GM21447 (cell line): ENCODE measurements around the gene SHTN1.

Experiments
- ATAC-seq: cut with Tn5 transposase; IDR thresholded peaks from one replicate; pipeline ENCODE4 v1.9.1; 2021; ENCODE audit not compliant: unreplicated experiment

SHTN1 gene, protein sequence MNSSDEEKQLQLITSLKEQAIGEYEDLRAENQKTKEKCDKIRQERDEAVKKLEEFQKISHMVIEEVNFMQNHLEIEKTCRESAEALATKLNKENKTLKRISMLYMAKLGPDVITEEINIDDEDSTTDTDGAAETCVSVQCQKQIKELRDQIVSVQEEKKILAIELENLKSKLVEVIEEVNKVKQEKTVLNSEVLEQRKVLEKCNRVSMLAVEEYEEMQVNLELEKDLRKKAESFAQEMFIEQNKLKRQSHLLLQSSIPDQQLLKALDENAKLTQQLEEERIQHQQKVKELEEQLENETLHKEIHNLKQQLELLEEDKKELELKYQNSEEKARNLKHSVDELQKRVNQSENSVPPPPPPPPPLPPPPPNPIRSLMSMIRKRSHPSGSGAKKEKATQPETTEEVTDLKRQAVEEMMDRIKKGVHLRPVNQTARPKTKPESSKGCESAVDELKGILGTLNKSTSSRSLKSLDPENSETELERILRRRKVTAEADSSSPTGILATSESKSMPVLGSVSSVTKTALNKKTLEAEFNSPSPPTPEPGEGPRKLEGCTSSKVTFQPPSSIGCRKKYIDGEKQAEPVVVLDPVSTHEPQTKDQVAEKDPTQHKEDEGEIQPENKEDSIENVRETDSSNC

DNA sequence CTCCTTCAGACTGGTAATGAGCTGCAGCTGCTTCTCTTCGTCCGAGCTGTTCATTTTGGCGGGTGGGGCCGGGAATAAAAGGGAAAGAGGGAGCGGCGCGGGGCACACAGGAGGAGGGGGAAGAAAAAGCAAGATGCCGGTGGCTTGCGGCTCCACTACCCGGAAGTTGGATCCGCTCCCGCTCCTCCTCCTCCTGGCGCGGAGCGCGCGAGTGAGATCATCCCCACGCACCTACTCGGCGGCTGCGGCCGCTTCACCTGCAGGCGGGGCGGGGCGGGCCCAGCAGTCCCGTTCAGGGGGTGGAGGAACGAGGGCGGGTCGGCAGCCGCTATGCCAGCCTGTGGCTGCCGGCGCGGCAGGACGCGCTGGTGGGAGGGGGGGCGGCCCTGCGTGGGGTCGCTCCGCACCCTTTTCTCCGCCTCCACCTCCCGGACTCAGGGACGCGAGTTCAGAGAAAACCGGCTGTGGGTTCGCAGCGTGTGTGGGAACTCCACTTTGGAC lies at the start of gene SHTN1:
SHTN1 (minus strand) TSS at position 162 of the 501 bp plus-strand sequence; CDS start at position 54, 108 bp downstream.
- ATAC-seq = peak; percentile 51

DNA sequence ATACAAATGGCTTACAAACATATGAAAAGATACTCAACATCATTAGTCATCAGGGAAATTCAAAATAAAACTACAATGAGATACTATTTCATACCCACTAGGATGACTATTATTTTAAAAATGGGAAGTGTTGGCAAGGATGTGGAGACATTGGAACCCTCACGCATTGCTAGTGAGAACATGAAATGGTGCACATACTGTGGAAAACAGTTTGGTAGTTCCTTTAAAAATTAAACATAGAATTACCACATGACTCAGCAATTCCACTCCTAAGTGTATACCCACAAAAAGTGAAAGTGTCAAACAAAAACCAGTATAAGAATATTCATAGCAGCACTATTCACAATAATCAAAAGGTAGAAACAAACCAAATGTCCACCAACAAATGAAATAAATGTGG lies 48.5 kb upstream of the SHTN1 start:
- no peak for ATAC-seq

DNA sequence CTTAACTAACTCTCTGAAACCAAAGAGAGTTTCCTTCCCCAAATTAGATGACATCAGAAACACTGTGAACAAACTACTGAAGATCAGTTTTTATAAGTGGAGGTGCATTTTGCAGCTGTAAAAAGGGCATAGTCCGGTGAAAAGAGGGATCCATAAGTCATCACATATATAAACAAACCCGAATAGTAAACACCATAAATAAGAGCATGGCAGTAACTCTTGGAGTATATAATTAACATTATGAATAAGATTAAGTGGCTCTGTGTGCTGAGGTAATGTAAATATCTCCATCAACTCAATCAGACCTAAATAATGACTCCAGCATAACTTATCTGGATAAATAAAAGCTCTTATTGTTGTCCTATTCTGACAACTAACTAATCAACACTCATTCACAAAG lies 43.0 kb upstream of the SHTN1 start:
- no peak for ATAC-seq

DNA sequence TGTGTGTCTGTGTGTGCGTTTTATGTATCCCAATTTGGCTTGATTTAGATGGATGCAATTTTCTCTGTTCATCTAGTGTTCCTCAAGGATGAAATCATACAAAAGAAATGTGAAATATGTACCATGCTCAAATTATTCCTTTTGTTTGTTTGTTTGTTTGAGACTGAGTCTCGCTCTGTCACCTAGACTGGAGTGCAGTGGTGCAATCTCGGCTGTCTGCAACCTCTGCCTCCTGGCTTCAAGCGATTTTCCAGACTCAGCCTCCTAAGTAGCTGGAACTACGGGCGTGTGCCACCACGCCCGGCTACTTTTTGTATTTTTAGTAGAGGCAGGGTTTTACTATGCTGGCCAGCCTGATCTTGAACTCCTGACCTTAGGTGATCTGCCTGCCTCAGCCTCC lies 11.3 kb upstream of the SHTN1 start:
- ATAC-seq = no peak

DNA sequence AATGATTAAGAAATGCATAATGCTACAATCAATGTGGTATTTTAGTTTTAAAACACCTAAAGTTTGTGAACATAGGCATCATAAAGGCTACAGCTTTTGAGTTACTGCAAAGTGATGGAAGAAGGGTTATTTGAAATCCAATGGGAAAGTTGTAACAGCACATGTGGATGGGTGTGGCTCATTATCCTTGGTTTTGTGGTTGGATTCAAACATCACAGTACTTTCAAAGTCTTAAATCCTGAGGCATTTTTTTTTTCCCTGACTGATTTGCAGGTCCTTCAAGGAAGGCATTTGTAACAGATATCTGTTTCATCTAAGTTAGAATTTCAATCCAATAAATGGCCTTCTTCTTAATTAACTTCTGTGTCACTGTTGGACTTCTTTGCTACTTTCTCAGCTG lies 9.8 kb upstream of the SHTN1 start:
- ATAC-seq = no peak

DNA sequence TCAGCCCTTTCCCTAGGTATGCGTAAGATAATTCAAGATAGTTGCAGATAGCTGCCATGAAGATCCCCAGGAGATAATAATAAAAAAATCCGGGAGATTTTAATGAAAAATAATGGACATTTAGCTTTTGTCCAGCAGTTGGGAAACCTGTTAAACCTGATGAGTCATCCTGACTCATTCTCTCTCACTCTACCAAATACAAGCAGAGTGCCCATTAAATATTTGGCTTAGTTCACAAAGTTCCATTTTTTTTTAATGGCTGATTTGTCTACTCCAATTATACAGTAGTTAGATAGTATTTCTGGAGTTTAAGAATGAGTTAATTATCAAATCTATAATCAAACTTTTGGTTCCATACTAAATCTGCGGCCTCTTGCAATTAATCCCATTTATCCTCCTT lies 2.1 kb upstream of the SHTN1 start:
- ATAC-seq = no peak

DNA sequence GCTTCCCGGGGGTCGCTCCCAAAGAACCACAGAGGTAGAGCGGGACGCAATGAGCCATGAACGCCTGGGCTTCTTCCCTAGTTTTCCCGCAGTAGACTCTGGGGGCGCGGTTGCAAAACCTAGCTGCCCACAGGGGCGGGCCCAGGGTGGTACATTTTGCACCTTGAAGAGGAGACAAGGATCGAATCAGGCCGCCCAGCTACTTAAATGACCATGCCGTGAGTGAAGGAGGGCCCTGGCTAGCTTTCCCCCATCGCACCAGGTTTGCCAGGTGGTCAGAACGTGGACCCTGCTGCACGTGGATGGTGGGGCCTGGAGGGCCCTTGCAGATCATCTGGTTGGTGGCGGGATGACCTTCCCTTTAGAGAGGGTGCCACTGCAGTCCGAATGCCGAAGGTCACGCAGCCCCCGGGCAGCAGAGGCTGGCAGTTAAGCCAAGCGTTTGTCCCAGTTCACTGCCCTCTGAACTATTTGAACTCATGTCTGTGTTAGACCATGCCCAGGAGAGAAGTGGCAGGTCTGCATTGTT lies 604 bp upstream of the SHTN1 start:
- no peak for ATAC-seq

DNA sequence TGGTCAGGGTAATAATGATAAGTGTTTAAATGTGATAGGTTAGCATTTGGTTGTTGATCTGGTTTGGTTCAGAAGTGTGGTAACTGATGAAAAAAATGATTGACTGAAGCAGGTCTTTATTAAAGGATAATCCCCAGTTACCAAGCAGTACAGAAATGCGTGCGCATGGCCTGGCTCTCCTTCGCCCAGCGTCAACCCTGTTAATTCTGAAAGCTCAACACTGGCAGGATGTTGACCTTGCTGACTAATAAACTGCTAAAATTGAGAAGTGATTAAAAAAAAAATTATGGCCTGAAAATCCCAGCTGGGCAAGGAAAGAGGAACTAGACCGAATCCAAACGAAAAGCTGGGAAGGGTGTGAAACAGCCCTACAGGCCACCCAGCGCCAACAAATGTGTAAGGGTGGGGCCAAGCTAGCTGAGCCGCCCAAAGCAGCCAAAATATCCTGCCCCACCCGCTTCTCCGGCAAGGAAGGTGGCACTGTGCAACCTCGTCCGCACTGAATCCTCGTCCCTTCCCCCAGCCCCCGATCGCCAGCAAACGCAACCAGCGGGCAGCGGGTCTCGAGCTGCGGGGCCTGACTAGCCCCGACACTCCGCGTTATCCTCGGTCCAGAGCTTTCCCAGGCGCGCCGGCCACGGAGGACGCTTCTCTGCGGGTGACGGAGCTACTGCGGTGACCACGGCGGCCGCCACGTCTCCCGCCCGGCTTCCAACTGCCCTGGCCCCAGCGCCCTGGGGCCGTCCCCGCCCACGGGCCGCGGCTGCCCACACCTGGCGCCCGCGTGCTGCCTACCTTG lies 561 bp downstream of the SHTN1 start:
- ATAC-seq = peak; percentile 58

DNA sequence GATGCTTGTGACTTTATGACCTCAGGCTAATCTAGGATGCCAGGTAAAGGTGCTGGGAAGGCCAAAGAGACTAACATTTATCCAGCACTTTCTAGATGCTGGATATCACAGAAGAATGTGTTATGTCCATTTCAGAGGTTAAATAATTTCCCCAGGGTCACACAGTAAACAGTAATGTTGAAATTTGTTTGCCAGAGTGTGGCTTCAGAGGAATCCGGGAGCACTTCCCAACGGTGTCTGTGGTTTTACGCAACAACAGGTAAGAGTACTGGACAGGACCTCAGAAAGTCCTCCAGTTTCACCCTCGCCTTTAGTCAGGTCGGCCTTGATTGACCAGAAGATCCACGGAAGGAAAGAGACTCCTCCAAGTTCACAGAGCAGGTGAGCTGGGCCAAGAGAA lies 1.7 kb downstream of the SHTN1 start:
- ATAC-seq = no peak

DNA sequence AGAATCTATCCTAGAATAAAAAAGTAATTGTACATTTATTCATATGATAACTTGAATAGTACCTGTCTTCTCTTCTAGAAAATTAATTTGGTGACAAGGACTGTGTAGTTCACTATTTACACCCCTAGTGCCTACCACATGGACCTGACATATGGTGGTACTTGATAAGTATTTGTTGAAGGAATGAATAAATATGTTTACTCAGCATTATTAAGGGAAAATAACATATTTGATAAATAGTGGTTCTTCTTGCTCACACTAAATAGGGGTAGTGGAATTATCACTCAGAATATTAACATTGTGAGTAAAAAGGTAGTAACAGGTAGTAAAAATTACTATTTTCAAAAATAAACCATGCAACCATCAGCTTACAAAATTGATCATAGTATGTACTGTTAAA lies 2.8 kb downstream of the SHTN1 start:
- no peak for ATAC-seq

DNA sequence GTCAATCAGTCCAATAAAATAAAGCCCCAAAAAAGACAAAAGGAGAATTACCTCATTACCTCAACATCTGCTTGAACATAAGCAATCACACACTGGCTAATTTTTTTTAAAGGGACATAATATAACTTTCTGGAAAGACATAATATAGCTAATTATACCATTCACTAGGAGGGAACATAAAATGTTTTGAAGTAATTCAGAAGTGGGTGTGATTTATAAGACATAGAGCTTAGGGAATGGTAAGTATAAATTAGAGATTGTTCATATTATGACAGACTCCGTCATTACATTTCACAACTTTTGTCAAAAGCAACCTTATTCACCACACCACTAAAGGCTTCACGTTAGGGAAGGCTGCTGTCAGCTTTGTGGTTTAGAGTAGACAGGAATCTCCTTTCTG lies 3.8 kb downstream of the SHTN1 start:
- no peak for ATAC-seq

DNA sequence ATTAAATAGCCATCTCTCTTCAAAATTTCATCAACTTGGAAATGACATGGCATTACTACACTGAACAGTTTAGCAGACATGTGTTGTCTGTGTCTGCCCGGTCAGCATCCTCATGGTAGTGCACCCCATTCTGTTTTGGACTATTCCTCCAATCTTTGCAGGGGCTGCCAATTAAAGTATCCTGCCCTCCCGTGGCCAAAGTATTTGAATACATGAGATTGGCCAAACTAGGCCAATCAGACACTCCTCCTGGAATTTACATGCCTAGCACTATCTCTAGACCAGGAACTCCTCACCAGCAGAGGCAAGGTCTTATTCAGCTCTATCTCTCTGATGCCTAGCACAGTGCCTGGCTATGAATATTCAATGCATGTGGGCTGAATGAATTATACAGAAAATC lies 4.4 kb downstream of the SHTN1 start:
- ATAC-seq = no peak

DNA sequence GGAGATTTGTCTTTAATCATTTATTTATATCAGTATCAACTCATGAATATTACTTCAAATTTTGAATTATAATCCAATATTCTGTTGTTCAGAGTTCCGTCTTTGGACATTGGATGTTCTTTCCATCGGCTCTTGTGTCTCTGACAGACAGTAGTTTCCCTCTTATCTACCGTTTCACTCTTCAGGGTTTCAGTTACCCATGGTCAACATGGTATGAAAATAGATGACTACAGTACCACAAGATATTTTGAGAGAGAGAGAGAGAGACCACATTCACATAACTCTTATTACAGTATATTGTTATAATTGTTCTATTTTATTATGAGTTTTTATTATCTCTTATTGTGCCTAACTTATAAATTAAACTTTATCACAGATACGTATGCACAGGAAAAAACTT lies 6.8 kb downstream of the SHTN1 start:
- ATAC-seq = no peak

DNA sequence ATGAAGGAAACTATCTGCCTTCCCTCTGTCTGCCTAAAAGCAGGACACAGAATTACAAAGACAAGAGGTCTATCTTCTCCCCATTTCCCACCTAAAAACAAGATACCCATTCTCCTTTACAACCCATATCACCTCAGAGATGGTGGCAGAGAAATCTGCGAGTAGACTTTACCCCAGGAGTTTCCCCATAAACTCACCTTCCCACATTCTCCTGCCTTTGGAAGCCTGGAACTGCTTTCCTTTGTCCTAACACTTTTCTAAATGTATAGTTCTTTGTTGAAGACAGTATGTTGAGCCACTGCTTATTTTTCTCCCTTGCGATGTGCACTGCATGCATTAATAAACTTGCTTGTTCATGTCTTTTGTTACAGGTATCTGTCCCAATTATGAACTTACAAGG lies 8.0 kb downstream of the SHTN1 start:
- ATAC-seq = no peak

DNA sequence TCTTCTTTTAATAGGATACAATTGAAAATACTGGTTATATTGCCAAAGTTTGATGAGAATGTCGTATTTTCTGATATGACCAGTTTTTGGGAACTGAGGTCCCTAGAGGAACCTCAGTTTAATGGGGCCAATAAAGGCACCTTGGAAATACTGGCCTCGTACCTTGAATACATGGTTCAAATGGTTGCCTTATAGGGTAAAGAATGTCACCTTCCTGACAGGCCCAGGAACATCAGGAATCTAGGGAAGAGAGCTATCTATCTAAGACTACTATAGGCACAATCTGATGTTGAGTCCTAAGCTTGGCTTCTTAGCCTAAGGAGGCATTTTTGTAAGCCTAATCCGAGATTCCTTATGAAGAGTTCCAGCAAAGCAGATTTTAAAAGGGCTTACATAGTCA lies 9.3 kb downstream of the SHTN1 start:
- no peak for ATAC-seq

DNA sequence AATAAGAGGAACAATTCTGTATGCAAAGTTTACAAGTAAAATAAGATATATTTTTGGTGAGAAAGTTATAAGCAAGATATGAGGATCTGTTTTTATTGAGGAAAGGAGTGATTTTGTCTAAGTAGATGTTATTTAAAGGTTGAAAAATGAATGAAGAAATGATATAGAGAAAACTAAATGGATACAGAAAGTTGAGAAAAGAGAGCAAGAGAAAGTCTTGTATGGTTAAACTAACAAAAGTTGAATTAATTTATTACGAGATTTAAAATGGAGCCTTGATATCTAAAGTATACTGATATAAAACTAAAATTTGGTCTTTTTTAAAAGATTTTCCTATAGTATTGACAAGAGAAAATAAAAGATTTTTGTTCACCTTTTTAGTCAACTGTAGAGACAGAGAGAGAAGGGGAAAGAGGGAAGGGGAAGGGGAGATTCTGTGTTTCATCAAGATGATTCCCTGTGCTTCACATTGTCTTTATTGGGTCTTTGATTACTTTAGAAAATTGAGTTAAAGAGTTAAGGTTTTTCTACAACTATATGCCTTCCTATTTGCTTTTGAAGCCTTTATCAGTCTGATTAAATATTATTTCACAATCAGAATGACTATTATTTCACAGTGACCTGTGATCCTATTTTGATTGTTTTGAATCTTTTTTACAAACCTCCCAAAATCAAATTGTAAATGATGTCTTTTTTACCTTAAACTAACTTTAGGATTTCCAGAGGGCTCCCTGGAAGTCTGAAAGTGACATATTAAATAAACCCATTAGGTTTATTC lies 10.7 kb downstream of the SHTN1 start:
- no peak for ATAC-seq

DNA sequence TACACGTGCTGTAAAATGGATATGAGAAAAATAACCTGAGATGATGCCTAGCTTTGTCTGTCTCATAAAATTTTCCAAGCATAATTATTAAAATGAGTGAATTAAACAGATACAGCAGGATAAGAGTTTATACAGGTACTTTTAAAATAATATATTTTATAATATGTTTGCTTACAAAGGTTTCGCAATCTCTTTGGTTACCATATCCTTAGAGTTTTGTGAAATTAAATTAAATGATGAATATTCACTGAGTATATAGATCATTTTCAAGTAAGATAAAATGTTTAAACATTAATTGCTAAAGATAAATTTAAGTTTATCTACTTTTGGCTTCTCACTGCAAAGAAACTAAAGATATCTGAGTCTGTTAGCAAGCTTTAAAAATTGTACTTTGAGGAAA lies 11.4 kb downstream of the SHTN1 start:
- ATAC-seq = no peak

DNA sequence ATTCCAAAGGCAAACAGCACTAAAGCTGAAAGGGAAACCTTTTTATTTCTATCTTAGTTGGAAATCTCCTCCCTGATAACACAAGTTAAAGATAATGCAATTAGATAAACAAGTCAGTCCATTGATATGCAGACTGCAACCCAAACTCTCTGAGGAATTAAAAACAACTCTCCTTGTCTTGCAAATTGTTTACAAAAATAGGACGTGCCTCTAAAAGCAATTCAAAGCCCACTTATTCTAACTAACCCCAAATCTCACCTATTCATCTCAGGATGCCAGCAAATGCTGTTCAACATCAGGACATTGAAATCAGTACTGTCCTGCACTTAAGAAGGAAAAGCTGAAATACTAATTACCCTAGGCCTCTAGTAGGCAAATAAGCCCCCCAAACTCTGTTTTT lies 12.8 kb downstream of the SHTN1 start:
- no peak for ATAC-seq

DNA sequence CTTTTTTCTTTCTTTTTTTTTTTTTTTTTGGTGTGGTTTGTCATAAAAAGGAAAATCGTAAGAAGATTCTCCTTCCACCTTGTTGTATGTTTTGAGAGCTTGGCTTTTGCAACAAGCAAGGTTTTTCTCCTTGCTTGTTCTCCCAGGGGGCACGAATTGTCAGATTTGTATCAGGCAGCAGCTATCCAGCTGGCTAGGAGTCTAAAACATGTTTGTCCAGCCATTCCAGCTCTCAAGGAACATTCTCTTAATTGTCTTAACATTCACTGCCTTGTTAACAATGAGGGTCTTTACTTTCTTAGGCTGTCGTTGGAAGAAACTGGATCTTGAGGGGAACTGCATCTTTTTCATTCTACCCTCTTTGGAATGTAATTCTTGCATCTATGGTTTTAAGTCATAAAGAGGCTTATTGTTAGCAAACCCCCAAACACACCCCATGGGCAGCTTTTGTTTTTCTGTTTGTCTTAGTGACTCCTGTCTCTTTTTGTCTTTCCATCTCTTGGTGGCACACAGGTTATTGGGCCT lies 14.6 kb downstream of the SHTN1 start:
- no peak for ATAC-seq

DNA sequence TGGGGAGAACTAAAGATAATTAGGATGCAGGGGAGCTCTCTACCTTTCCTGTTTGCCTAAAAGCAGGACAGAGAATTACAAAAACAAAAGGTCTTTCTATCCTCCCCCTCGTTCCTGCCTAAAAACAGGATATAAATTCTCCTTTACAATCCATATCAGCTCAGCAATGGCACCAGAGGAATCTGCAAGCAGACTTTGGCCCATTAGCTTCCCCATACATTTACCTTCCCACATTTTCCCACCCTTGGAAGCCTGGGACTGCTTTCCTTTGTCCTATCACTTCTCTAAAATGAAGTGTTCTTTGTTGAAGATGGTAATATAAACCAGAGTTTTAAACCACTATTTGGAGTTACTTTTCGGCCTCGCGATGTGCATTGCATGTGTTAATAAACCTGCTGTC lies 15.5 kb downstream of the SHTN1 start:
- ATAC-seq = no peak
